ENCODE data around the gene KXD1.

The KXD1 gene

DNA sequence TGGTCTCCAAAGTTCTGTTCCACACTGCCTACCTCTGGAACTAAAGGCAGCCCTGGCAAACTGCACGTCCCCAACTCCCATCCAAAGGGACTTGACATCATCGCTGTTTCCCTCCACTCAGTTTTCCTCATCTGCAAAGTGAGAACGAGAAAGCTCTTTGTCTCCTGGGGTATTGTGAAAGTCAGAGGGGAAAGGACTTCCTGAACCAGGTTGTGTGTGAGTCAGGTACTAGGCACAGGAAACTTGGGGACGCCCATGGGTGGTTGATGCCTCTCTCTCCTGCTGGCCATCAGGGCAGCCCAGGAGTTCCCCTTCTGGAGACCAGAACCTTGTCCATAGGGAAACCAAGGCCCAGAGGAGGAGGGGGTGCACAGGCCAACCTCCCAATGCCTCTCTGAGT is 44.2 kb downstream of the KXD1 start:
- no peak for DNase-seq (ENCODE audit: low read depth in 2 of 2)

DNA sequence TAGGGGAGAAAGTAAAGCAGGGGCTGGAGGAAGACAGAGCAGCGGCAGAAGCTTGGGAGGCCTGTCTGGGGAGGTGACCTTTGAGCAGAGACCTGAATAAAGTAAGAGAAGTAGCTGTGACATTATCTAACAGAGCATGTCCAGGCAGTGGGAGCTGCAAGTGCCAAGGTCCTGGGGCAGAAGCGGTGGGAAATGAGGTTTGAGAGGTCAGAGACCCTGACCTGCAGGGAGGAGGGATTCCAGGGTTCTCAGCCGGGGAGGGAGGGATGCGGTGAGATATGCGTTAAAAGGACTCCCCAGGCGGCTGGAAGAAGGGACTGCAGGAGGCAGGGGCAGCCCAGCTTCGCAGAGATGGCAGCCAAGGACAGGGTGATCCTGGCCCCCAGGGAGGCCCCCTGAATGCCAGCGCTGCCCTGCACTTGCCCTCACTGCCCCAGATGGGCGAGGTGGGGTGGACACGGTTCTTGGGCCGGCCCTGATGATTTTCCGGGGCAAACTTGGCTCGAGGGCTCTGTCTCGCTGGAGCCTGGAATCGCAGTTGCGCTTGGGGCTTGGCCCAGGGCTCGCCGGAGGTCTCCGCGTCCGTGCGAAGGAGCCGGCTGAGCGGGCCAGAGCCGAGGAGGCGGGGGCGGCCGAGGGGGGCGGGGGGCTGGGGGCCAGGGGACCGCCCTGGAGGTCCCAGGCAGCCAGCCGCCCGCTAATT is 45.7 kb downstream of the KXD1 start:
- DNase-seq (ENCODE audit: low read depth in 2 of 2), result no peak

DNA sequence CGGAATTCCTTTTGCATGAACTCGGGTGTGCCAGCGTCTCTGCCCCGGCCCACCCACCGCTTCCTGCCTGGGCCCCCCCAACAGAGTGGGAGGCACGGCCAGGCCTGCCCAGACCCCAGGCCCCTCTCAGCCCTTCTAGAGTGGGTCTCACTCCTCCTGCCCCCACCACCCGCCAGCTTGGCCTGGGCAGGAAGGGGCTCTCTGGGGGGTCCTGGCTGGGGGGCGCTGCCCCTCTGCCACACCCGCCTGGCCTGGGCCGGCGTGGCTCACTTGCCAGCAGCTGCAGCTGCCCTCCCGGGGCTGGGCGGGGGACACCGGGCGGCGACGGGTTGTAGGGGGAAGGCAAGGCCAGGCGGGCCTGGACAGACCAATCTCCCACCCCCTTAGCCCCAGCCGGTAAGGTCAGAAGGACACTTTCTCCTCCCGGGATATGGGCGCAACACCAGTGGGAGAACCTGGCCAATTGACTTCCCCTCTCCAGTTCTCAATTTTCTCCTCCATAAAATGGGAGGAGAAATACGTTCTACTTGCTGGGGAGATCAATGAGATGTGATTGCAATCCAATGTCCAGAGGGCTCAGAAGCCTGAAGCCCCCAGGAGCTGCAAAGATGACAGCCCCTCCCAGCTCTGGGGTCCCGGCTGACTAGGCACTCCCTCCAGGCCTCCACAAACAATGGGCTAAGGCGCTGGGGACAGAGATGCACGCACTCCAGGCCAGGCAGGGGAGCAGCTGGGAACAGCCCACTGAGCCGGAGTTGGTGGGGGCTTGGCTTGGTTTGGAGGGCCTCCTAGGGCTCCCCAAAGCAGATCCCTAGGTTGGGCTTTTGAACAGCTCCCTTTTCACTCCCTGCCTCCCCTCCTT is 46.5 kb downstream of the KXD1 start:
- no peak for DNase-seq (ENCODE audit: low read depth in 2 of 2)

DNA sequence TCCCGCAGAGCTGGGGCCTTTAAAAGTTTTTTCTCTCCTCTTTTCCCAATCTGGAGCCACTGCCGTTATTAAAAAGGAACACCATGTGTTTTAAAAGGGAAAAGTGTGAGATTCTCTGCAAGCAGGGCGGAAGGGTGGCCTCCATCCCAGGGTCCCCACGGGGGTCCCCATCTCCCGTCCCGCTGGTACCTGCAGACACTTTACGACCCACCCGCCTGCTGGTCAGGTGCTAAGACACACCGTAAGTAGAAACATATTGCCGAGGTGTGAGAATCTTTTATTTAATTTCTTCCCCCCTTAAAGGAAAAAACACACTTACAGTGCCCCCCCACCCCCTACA is 47.1 kb downstream of the KXD1 start:
- no peak for DNase-seq (ENCODE audit: low read depth in 2 of 2)

DNA sequence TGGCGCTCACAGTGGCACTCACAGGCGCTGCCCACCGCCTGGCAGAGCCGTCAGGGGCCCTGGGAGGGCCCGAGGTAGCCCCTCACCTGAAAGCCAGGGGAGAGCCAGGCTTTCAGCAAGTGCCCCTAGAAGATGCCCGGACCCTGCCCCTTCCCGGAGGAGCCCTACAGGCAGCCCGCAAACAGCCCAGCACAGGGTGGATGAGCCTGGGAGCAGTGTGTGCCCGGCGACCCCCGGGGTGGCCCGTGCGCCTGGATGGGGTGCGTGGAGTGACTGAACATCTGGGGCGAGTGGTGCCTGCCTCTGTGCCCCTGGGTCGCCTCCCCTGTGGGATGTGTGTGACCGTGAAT is 47.5 kb downstream of the KXD1 start:
- no peak for DNase-seq (ENCODE audit: low read depth in 2 of 2)

DNA sequence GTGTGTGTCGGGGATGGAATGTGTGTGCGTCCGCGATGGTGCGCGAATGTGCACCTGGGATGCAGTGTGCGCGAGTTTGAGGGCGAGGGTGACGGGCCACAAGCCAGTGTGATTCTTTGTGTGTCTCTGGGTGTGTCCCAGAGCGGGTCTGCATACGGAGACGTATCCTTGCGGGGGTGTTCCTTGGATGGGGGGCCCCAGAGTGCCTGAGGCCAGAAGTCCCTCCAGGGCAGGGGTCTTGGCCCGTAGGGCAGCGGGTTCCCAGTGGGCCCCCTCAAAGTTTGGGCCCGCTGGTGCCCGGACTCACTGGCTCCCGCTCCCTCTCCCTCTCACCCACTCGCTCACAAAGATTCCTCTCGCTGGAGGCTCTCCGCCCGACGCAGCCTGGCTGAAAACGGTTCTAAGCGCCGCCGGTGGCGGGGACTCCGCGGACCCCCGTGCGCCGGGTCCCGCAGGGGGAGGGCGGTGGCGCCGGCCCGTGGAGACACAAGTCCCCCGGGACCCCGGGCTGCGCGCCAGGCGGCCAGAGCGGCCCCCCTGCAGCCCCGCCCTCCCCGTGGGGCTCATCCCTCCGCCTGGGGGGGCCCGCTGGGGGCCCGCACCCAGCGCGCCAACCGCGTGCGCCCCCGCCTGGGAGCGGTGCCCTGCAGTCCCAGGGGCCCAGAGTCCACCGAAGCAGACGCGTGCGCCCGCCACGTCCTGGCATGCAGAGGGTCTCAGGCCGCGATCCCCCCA is 48.0 kb downstream of the KXD1 start:
- no peak for DNase-seq (ENCODE audit: low read depth in 2 of 2)

DNA sequence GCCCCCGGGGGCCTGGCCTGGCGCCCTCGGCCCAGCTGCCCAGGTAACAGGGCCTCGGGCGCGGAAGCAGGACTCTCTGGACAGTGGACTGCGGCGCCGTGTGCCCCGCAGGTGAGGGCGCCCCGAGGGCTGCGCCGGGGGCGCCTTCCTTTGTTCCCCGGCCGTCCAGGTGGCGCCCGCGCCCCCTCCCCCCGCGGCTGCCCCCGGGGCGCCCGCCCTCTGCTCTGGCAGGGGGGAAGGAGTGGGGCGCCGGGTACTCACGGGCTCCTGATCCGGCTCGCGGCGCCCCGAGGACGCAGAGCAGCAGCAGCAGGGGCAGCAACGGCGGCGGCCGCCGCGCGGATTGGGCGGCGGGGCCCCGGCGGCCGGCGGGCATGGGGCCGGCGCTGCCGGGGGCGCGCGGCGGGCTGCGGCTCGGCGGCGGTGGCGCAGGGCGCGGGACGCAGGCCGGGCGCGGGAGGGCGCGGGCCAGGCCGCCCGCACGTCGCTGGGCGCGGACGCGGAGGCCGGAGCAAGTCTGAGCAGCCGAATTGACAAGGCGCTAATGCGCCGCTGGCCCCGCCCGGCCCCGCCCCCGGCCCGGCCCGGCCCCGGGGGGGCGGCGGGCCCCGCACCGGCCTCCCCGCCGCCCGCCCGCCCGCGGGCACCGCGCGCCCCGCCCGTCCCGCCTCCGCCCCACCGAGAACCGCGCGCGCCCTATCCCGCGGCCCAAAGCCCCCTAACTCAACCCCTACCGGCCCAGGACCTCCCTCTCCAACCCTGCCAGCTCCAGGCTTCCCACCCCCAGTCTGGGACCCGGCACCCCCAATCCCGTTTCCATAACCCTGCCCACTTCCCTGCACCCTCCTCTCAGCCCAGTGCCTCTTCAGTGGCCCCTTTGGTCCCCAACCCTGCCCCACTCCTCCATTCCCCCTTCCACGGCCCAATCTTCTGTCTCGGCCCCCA is 48.9 kb downstream of the KXD1 start, which contains the start of gene CRLF1:
CRLF1 (minus strand) TSS at position 519 of the 945 bp plus-strand sequence; CDS start at position 376, 143 bp downstream.
- no peak for DNase-seq (ENCODE audit: low read depth in 2 of 2)

DNA sequence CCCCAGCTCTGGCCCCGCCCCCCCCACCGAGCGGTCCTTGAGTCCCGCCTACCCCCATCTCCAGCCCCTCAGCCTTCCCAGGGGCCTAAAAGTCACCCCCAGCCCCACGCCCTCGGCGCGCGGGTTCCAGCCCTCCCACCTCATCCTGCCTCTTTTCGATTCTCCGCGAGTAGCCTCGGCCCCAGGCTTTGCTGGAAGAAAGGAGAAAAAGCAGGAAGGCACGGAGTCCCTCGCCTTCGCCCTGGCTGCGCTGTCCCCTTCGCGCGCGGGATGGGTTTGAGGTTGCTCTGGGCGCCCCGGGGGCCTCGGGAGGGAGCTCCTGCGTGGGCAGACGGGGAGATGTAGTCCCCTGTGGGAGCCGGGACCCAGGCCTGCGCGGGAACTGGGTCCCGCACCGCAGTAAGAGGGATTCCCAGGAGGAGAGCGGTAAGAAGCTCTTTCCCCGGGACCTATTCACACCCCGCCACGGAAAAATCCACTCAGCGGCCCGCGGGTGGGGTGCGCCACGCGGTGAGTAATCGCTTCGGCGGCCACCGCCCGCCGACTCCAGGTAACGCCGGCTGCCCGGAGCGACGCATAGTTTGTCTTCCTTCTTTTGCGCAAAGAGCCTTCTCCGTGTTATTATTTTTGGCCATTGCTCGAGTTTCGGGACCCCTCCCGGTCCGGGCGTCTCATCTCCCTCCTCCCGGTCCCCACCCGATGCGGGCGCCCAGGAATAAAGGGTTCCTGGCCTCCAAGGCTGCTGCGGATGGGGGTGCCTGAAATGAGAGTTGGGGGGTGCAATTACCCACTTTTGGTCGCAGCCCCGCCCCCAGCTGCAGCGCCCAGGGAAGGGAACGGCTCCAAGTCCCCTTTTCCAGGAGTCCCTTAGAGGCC is 49.8 kb downstream of the KXD1 start:
- no peak for DNase-seq (ENCODE audit: low read depth in 2 of 2)

DNA sequence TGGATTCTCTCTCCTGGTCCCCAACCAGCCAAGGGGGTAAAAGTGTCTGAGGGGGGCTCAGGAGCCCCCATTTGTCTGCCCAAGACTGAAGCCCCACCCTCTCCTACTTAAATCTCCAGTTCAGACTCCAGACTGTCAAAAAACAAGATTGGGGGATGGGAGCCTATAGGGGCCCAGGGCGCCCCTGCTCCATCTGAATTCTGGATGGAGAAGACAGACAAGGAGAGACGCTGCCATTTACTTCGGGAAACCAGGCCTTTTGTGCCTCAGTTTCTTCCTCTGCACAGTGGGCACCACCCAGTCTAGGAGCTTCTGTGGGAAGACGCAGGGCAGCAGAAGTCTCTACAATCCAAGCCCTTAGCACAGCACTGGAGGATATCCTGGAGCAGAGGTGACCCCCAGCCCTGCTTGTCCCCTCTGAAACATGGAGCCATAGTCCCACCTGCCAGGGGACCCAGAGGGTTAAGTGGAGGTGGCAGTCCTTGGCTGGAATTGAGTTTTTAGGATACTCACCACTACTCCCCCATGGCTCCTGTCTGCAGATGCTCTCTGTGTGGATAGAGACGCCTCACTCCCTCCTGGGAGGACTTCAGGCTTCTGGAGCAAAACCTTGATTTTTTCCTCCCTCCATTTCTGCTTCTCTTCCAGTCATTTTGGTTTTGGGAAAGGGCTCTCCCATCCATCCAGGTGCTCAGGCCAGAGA is 50.6 kb downstream of the KXD1 start:
- no peak for DNase-seq (ENCODE audit: low read depth in 2 of 2)

DNA sequence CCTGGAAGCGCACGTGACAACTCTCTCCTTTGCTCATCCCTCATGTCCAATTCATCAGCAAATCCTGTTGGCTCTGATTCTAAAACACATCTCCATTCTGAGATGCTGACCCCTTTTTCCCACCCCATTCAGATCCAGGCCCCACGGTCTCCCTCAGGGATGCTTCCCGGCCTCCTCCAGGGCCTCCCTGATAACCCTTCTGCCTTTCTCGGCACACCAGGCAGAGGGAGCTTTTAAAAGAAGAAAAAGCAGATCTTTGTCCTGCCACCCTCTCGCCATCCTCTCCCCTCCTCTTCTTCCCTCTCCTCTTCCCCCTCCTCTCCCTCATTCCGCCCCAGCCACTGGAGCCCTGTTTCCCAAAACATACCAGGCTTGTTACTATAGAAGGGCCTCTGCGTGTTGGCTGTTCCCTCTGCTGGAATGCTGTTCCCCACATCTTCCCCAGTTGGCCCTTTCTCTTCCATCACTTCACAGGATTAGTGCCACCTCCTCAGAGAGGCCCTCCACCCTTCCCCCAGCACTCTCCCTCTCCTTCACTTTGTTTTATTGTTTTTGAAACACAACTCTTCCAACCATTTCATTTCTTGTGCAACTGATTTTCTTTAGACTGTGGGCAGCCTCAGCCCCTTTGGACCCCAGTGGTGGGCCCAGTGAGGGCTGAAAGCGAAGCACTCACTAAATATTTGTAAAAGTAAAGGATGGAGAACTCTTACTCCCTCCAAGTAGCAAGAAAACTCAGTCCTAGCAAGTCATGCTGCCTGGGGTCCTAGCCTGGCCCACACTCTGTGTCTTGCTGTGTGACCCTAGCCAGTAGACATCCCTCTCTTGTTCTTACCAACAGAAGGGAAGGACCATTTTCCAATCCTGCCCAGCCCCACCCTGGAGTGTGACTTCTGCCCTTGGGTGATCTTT is 51.4 kb downstream of the KXD1 start:
- no peak for DNase-seq (ENCODE audit: low read depth in 2 of 2)

DNA sequence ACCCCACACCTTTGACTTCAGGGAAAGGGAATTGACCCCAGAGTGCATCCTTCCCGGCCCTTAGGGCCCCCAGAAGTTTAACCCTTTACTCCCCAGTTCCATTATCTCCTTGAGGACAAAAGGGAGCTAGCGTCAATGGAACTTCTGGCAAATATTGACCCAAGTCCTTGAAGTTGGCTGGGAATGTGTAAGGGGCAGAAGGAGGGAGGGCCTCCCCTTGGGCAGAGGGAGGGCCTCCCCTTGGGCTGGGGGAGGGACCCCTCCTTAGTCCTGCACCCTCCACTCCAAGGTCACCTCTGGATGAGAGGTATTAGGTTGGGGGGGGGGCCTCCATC is 52.0 kb downstream of the KXD1 start:
- DNase-seq (ENCODE audit: low read depth in 2 of 2), result no peak

DNA sequence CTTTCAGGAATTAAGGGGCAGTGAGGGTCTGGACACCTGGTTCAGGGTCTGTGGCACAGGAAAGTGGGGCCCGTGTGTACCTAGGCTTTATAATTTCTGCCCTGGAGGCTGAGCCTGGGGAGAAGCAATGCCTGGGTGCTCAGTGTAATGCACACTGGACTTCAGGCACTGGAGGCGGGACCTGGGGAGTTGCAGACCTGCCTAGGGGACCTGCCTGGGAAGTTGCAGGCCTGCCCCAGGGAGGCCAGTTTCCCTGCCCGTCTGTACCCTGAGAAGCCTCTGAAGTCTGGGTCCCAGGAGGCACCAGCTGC is 52.5 kb downstream of the KXD1 start:
- DNase-seq (ENCODE audit: low read depth in 2 of 2), result no peak

DNA sequence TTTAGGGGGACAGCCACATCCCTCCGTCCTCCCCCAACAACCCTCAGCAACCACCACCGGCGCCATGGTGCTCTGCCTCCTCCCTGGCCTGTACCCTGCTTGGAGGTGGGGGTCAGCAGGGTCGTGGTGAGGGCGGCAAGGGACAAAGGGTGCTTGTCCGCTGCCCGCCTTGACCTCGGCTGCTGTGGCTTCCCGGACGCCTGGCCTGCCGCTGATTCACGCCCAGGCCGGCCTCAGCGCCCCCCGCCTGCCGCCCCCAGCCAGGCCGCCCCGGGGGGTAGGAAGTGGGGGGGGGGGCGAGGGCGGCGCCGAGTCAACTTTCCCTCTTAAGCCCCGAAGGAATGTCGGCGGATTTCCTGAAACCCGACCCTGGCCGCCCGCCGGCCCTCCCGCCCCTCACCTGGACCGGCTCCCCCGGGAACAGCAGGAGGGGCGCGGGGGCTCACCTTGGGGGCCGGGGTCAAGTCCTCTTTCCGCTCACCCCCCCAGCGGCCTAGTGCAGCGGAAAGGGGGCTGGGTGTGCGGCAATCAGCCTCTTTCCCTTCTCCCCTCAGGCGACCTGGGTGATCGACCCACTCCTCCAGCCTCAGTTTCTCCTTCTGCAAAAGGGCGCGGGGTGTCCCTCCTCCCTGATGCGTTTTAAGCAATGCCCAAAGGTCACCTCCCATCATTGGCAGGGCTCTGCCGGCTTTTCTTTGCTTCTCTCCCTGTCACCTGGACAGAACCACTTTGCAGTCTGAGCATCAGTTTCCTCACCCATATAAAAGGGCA is 53.1 kb downstream of the KXD1 start:
- no peak for DNase-seq (ENCODE audit: low read depth in 2 of 2)

DNA sequence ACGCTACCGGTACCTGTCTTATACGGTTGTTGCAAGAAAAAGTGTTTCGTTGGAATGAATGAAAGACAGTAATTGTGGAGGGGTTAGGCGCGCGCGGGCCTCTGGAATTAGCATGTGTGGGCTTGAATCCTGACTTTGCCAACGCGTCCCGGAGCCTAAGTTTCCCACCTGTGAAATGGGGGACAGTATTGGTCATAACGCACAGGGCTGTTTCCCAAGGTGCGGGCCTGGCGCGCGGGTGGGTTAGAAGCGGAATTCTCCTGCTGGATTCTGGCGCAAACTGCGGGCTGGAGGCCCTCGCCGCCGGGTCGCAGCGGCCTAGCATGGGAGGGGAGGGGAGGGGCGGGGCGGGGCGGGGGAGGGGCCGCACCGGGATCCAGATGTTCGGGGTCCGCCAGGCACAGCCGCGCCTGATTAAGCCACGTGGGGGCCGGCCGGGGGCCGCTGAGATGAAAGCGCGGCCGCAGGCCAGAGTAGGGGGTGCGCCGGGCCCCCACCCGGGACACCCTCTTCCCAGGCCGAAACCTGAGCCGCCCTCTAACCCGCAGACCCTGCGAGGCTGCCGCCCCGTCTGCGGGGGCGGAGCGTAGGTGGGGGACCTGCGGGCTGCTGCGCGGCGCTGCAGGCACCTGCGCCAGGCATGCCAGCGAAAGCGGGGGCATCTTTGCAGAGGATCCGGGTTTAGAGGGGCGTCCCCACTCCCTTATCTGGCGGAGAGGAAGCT is 53.8 kb downstream of the KXD1 start:
- DNase-seq (ENCODE audit: low read depth in 2 of 2), result no peak

DNA sequence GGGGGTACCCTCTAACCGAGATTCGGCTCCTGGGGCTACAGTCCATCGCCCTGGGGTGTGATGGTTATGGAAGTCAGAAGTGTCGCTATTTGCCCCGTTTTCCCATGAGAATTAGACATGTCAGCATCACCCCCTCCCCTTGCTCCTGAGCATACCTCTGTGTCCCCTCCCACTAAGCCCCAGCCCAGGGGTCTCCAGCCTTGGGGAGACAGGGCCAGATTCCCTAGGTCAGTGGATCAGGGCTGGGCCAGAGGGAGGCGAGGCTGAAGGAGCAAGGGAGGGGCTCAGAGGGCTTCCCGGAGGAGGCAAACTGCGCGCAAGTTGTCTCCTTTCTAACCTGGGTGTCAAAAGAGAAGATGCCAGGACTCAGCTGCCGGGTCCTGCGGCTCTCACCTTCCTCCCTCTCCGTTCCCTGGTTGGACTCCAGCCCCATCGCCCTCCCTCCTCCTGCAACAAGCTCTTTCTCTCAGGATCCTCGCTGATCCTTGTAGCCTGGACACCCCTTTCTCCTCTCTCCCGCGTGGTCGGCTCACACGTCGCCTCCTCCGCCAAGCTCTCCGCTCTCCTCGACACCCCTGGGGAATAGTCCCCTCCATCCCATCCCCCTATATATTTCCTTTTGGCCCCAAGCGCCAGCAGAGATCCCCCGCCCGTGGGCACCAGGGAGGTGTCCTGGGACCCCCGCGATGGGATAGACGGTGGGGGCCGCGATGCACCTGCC is 54.5 kb downstream of the KXD1 start:
- DNase-seq (ENCODE audit: low read depth in 2 of 2), result no peak

DNA sequence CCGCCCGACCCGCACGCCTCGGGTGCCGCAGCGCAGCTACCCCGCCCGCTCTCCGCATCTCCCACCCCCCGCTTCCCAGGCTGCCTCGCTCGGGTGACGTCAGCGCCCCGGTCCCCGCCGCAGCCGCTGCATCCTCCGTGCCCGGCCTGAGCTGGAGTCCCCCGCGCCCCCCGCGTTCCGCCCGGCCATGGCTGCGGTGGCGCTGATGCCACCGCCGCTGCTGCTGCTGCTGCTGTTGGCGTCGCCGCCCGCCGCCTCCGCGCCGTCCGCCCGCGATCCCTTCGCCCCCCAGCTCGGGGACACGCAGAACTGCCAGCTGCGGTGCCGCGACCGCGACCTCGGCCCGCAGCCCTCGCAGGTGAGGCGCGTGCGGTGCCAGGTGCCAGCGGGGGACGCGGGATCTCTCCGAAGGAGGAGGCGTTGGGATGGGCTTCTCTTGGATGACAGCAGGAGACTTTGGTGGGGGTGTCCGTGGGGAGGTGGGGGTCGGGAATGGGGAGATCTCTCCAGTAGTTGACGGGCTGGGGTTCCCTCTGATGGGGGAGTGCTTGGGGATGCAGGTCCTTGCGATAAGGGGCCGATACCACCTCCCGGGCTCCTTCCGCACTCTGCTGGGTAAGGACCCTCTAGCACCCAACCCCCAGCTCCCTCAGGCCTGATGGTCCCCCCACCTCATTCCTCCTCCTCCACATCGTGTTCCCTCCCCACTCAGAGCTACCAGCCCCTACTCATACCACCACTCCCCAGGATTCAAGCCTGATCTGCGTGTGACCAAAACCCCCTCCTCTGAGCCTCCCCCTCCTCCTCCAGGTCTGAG is 55.3 kb downstream of the KXD1 start, which contains the start of gene TMEM59L:
TMEM59L (plus strand) TSS at position 99 of the 817 bp plus-strand sequence; CDS start at position 188, 89 bp downstream.
- no peak for DNase-seq (ENCODE audit: low read depth in 2 of 2)
